ENCODE results near the gene GNAQ. TPM values are rescaled to one million over a fixed set of nuclear protein-coding genes. Genes with fewer than 3 reads are reported as not detected.

GNAQ gene
- total and polyA plus RNA-seq, 4 donors, result 24.6 to 86.2 (median 51.4) TPM

DNA sequence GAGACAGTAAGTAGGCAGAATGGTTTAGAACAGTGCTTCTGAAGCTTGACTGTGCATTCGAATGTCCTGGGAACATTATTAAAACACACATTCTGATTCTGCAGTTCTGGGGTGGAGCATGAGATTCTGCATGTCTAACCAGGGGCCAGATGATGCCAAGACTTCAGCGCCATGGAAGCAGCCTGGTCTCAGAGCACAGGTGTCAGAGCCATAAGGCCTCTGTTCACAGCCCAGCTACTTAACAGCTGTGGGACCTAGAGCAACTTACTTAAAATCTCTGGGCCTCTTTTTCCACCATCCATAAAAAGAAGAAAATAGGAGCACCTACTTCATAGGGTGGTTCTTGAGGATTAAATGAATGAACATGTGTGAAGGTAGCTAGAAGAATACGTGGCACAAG is 84.0 kb downstream of the GNAQ start:
- no peak overlapping the region for H3K9ac ChIP-seq (ENCODE audit: insufficient read depth in 1 of 2, low read length in 2 of 2)
- no peaks in the 10 kb centered on the region for H3K36me3 ChIP-seq (ENCODE audit: control insufficient read depth in 4 of 4, insufficient read depth in 4 of 4, low read length in 4 of 4)
- peak overlapping the region in 1 of 2 donors; percentile 84 for H3K27ac ChIP-seq (ENCODE audit: low read depth in 1 of 2, low read length in 1 of 2)
- ATAC-seq (ENCODE audit: insufficient read depth, low FRiP score), result no peak
- no peaks in the 10 kb centered on the region for H3K9me3 ChIP-seq (ENCODE audit: control insufficient read depth in 4 of 4, insufficient read depth in 3 of 4, low read length in 3 of 4)
- no peaks in the 10 kb centered on the region for H3K27me3 ChIP-seq (ENCODE audit: control insufficient read depth in 3 of 3, insufficient read depth in 3 of 3, low read length in 2 of 3)
- TF ChIP-seq, protein P1, sequence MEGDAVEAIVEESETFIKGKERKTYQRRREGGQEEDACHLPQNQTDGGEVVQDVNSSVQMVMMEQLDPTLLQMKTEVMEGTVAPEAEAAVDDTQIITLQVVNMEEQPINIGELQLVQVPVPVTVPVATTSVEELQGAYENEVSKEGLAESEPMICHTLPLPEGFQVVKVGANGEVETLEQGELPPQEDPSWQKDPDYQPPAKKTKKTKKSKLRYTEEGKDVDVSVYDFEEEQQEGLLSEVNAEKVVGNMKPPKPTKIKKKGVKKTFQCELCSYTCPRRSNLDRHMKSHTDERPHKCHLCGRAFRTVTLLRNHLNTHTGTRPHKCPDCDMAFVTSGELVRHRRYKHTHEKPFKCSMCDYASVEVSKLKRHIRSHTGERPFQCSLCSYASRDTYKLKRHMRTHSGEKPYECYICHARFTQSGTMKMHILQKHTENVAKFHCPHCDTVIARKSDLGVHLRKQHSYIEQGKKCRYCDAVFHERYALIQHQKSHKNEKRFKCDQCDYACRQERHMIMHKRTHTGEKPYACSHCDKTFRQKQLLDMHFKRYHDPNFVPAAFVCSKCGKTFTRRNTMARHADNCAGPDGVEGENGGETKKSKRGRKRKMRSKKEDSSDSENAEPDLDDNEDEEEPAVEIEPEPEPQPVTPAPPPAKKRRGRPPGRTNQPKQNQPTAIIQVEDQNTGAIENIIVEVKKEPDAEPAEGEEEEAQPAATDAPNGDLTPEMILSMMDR (IDR thresholded peaks at IDR 0.05; ENCODE audit: control extremely low read depth, extremely low read depth), result no peak
- WGBS, 2 donors, result 78 to 84% methylated on average over 3 of the region's 3 CpGs
- no peak overlapping the region for H3K4me3 ChIP-seq
- no peak for DNase-seq
- H3K4me1 ChIP-seq (ENCODE audit: control insufficient read depth in 5 of 5, insufficient read depth in 5 of 5, low read length in 5 of 5), result peaks cover 11 to 51% (median 36%) of the 10 kb centered on the region in 5 donors

DNA sequence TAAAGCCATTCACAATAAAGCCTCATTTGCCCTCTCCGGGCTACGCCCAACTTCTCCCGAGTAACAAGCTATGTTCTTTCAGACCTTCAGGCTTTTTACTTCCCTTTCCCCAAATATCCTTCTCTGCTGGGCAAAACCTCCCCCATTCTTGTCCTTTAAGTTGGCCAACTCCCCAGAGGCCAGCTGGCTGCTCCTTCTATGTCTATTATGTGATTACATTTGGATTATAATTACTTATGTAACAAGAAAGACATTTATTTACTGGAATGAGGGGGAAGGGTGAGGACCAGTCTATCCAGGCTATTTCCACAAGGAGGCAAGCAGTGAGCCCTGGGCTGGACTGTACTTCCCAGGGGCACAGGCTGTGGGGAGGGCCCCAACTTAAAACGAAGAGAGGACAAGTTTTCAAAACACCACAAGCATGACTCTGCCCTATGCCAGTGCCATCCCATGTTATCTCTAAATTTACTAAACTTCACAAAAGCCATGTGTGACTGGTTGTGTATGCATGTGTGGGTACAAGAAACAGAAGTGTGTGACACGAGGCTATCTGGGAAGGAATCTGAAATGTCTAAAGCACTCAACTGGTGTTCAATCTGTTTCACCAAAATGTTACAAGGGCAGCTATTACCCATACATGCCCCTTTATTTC is 84.5 kb downstream of the GNAQ start:
- peaks cover 11 to 49% (median 36%) of the 10 kb centered on the region in 5 donors for H3K4me1 ChIP-seq (ENCODE audit: control insufficient read depth in 5 of 5, insufficient read depth in 5 of 5, low read length in 5 of 5)
- no peak overlapping the region for H3K4me3 ChIP-seq
- H3K36me3 ChIP-seq (ENCODE audit: control insufficient read depth in 4 of 4, insufficient read depth in 4 of 4, low read length in 4 of 4), result no peaks in the 10 kb centered on the region
- TF ChIP-seq, protein P1 (IDR thresholded peaks at IDR 0.05; ENCODE audit: control extremely low read depth, extremely low read depth), result no peak
- peak overlapping the region in 1 of 2 donors; percentile 84 for H3K27ac ChIP-seq (ENCODE audit: low read depth in 1 of 2, low read length in 1 of 2)
- H3K9ac ChIP-seq (ENCODE audit: insufficient read depth in 1 of 2, low read length in 2 of 2), result no peak overlapping the region
- H3K9me3 ChIP-seq (ENCODE audit: control insufficient read depth in 4 of 4, insufficient read depth in 3 of 4, low read length in 3 of 4), result no peaks in the 10 kb centered on the region
- 21 to 22% methylated on average over 5 of the region's 5 CpGs for WGBS, 2 donors
- no peak for ATAC-seq (ENCODE audit: insufficient read depth, low FRiP score)
- H3K27me3 ChIP-seq (ENCODE audit: control insufficient read depth in 3 of 3, insufficient read depth in 3 of 3, low read length in 2 of 3), result no peaks in the 10 kb centered on the region
- peak; percentile 64 to 75 (median 74) for DNase-seq

DNA sequence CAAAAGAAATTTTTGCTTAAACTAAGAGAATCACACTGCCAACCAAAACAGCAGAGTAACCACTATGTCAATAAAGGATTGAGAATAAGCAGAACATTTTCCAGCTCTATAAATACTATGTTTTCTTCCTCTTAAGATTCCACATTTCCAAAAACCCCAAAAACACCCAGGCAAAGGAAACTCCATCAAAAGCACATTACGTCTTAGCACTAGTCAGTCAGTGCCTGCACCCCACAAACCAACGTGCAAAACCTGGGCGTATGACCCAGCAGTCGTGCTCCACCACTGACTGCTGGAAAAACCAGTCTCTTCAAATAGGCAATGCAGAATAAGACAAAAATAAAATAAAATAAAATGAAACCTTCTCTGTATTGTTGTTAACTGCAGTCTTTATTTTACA is 85.3 kb downstream of the GNAQ start:
- no peak overlapping the region for H3K4me3 ChIP-seq
- DNase-seq, result no peak
- peaks cover 11 to 49% (median 36%) of the 10 kb centered on the region in 5 donors for H3K4me1 ChIP-seq (ENCODE audit: control insufficient read depth in 5 of 5, insufficient read depth in 5 of 5, low read length in 5 of 5)
- no peak for ATAC-seq (ENCODE audit: insufficient read depth, low FRiP score)
- peak overlapping the region in 1 of 2 donors; percentile 79 for H3K27ac ChIP-seq (ENCODE audit: low read depth in 1 of 2, low read length in 1 of 2)
- H3K36me3 ChIP-seq (ENCODE audit: control insufficient read depth in 4 of 4, insufficient read depth in 4 of 4, low read length in 4 of 4), result no peaks in the 10 kb centered on the region
- no peak overlapping the region for H3K9ac ChIP-seq (ENCODE audit: insufficient read depth in 1 of 2, low read length in 2 of 2)
- TF ChIP-seq, protein P1 (IDR thresholded peaks at IDR 0.05; ENCODE audit: control extremely low read depth, extremely low read depth), result no peak
- H3K27me3 ChIP-seq (ENCODE audit: control insufficient read depth in 3 of 3, insufficient read depth in 3 of 3, low read length in 2 of 3), result no peaks in the 10 kb centered on the region
- H3K9me3 ChIP-seq (ENCODE audit: control insufficient read depth in 4 of 4, insufficient read depth in 3 of 4, low read length in 3 of 4), result no peaks in the 10 kb centered on the region
- 43 to 62% methylated on average over 4 of the region's 4 CpGs for WGBS, 2 donors
